B cell (primary cell): ENCODE results near the gene RAB25. TPM values are rescaled to one million over a fixed set of nuclear protein-coding genes. Genes with fewer than 3 reads are reported as not detected.
A peak's percentile ranks its signal among the peaks of the same experiment; 100 is the strongest.

Experiments used
- ATAC-seq: fragments of 200-7000 bp; cut with Tn5 transposase; one replicate; pipeline ENCODE4 v1.10.0; 2021; ENCODE audit warnings: low read depth, mild to moderate bottlenecking, moderate number of reproducible peaks, moderate library complexity
- CTCF ChIA-PET: fragments of 350-600 bp; sonication (Branson Sonifier 250); formaldehyde crosslinking; loops from one replicate; lab custom pipeline; 2021; ENCODE audit warnings: antibody characterized with exemption, inconsistent platforms; lab: Charles Lee
- POLR2A ChIA-PET: fragments of 350-600 bp; sonication (Branson Sonifier 250); formaldehyde crosslinking; loops from one replicate; lab custom pipeline; 2021; ENCODE audit warnings: antibody characterized with exemption; lab: Charles Lee
- DNase-seq: peaks from one replicate; pipeline ENCODE4 v3.0.0; 2013
- H2AFZ ChIP-seq: 2 replicates; pipeline ENCODE4 v1.6.1; 2012; ENCODE audit warnings: mild to moderate bottlenecking, low read depth, low read length; ENCODE audit not compliant: insufficient read depth, poor library complexity, severe bottlenecking
- H3K27ac ChIP-seq, 2 donors: 1 replicate in 1 of 2; 2 replicates in 1 of 2; pipeline ENCODE4 v1.5.1; 2012 to 2013; ENCODE audit warnings: low read length in 2 of 2, mild to moderate bottlenecking in 2 of 2, moderate library complexity in 1 of 2
- H3K27me3 ChIP-seq, 4 experiments: fragments of 200-600 bp in 1 of 4; sonication (generic) in 1 of 4; replicated peaks in 1 of 4; 1 replicate in 2 of 4; 2 replicates in 2 of 4; pipeline versions ENCODE4 v1.6.1 to v1.7.0; 2013 to 2016; ENCODE audit warnings: low read length in 3 of 4, mild to moderate bottlenecking in 2 of 4, mixed read lengths in 1 of 4, moderate library complexity in 1 of 4; ENCODE audit not compliant: insufficient read depth in 4 of 4, control insufficient read depth in 3 of 4; ENCODE audit errors: control extremely low read depth in 1 of 4
- H3K36me3 ChIP-seq, 2 experiments: replicated peaks in 1 of 2; 1 replicate in 1 of 2; 2 replicates in 1 of 2; pipeline versions ENCODE4 v1.6.1 to v1.7.1; 2013; ENCODE audit warnings: low read length in 1 of 2; ENCODE audit not compliant: insufficient read depth in 2 of 2, control insufficient read depth in 1 of 2; ENCODE audit errors: control extremely low read depth in 1 of 2, extremely low read depth in 1 of 2
- H3K4me1 ChIP-seq, 2 donors: fragments of 200-600 bp in 1 of 2; sonication (generic) in 1 of 2; 1 replicate in 1 of 2; 2 replicates in 1 of 2; pipeline versions ENCODE4 v1.5.1 to v1.6.1; 2013 to 2017; ENCODE audit warnings: low read length in 2 of 2; ENCODE audit not compliant: control insufficient read depth in 2 of 2, insufficient read depth in 2 of 2
- H3K4me2 ChIP-seq: replicated peaks from 2 replicates; pipeline ENCODE3; 2012; ENCODE audit warnings: mild to moderate bottlenecking, low read depth, low read length; ENCODE audit not compliant: poor library complexity, severe bottlenecking
- H3K4me3 ChIP-seq, 5 experiments: fragments of 200-600 bp in 1 of 5; sonication (generic) in 1 of 5; 1 replicate in 3 of 5; 2 replicates in 2 of 5; pipeline versions ENCODE4 v1.5.1 to v1.7.0; 2011 to 2016; ENCODE audit warnings: low read length in 4 of 5, mild to moderate bottlenecking in 4 of 5, low read depth in 2 of 5, control low read depth in 1 of 5, moderate library complexity in 1 of 5; ENCODE audit not compliant: insufficient read depth in 1 of 5; ENCODE audit errors: control extremely low read depth in 1 of 5, extremely low read depth in 1 of 5
- H3K79me2 ChIP-seq: fragments of 200-600 bp; sonication (generic); one replicate; pipeline ENCODE4 v1.6.0; 2016; ENCODE audit warnings: low read length; ENCODE audit not compliant: control insufficient read depth, insufficient read depth
- H3K9ac ChIP-seq: fragments of 200-600 bp; sonication (generic); 2 replicates; pipeline ENCODE4 v1.6.1; 2017; ENCODE audit warnings: mild to moderate bottlenecking, low read length, moderate library complexity
- H3K9me3 ChIP-seq, 3 donors: one replicate each; pipeline versions ENCODE4 v1.6.1 to v1.7.1; 2013; ENCODE audit warnings: low read length in 2 of 3; ENCODE audit not compliant: control insufficient read depth in 2 of 3, insufficient read depth in 1 of 3; ENCODE audit errors: control extremely low read depth in 1 of 3
- H4K20me1 ChIP-seq: 2 replicates; pipeline ENCODE4 v1.6.0; 2012; ENCODE audit warnings: mild to moderate bottlenecking, low read length; ENCODE audit not compliant: insufficient read depth, control insufficient read depth, poor library complexity, severe bottlenecking
- H3K27ac Mint-ChIP-seq: one replicate; pipeline ENCODE4 v1.8.0; 2021; ENCODE audit warnings: mixed read lengths
- H3K27me3 Mint-ChIP-seq: one replicate; pipeline ENCODE4 v1.8.0; 2021; ENCODE audit warnings: mixed read lengths
- H3K4me1 Mint-ChIP-seq: one replicate; pipeline ENCODE4 v1.8.0; 2021; ENCODE audit warnings: mixed read lengths
- H3K4me3 Mint-ChIP-seq: one replicate; pipeline ENCODE4 v1.8.0; 2021; ENCODE audit warnings: mixed read lengths
- H3K9me3 Mint-ChIP-seq: one replicate; pipeline ENCODE4 v1.8.0; 2022; ENCODE audit warnings: mixed read lengths; ENCODE audit not compliant: insufficient read depth
- CTCF ChIP-seq: fragments of 200-600 bp; IDR thresholded peaks from one replicate; pipeline ENCODE4 v1.8.0; 2022; ENCODE audit warnings: antibody characterized with exemption, mild to moderate bottlenecking
- EZH2 ChIP-seq: IDR thresholded peaks from 2 replicates; pipeline ENCODE4 v1.6.1; 2012; ENCODE audit warnings: borderline replicate concordance, low read depth, mild to moderate bottlenecking, moderate library complexity, low read length; ENCODE audit not compliant: insufficient read depth, poor library complexity, severe bottlenecking
- WGBS: methylation state at CpG from one replicate; pipeline ENCODE4 v1.1.5; 2013; ENCODE audit warnings: missing lambda C conversion rate; ENCODE audit not compliant: insufficient coverage; 5-methylcytosine and 5-hydroxymethylcytosine counted together
- intact Hi-C: fragments of 100-400 bp; cut with micrococcal nuclease; formaldehyde crosslinking; loops from one replicate; pipeline ENCODE4 v1.10.0; 2022
- polyA plus RNA-seq: library from polyadenylated mRNA; depleted of rRNA; stranded (reverse); fragments of >200 nt; gene quantifications from 2 replicates; pipeline ENCODE4 v1.2.3, GENCODE V29; 2012
- total RNA-seq, 2 donors: library from RNA; stranded (reverse); fragments of 120-200 nt in 1 of 2; gene quantifications; 1 replicate in 1 of 2; 2 replicates in 1 of 2; pipeline versions ENCODE4 v1.2.3 to v1.2.4, GENCODE V29; 2013 to 2022

The RAB25 gene
- total and polyA plus RNA-seq, 2 donors (not counting 1 experiment from before 2014, with no cell fraction given): 0.69 to 2.2 TPM

GRCh38 chr1:156095906-156096508 is 35.0 kb downstream of the RAB25 start:
- intact Hi-C loops: loop anchor here (1.0 to 2.0 kb wide), 4 partner anchors 18 to 409 kb away; partner anchors contain the start of genes LMNA and PMF1
- no peaks in the 10 kb centered on the region for H3K79me2 ChIP-seq
- peak overlapping the region; percentile 61 for H3K9ac ChIP-seq
- H3K27me3 Mint-ChIP-seq: no peaks in the 10 kb centered on the region
- H3K9me3 ChIP-seq: peaks cover 0 to 3% (median 0%) of the 10 kb centered on the region in 3 donors
- H4K20me1 ChIP-seq: no peaks in the 10 kb centered on the region
- TF ChIP-seq EZH2 (no peak), CTCF (no peak)
- peaks cover 23 to 25% of the 10 kb centered on the region in 2 donors for H3K4me1 ChIP-seq
- ChIA-PET POLR2A (interaction anchor here (1.2 to 5.2 kb wide), 3 partner anchors 19 to 34 kb away, joined by 3 to 29 read pairs (median 23); partner anchors contain the start of gene LMNA), CTCF (interaction anchor here (0.6 to 23.7 kb wide), 17 partner anchors 11 to 504 kb away, joined by 3 to 970 read pairs (median 6); partner anchors contain the start of genes LMNA, MEX3A and SMG5)
- no peaks in the 10 kb centered on the region for H3K27me3 ChIP-seq
- H3K4me3 ChIP-seq: no peak overlapping the region
- peak; percentile 43 for DNase-seq
- ATAC-seq: no peak
- no peak overlapping the region for H2AFZ ChIP-seq
- peaks cover 31% of the 10 kb centered on the region for H3K4me1 Mint-ChIP-seq
- peak overlapping the region; percentile 81 for H3K4me2 ChIP-seq
- peak overlapping the region in 1 of 2 donors; percentile 93 for H3K27ac ChIP-seq
- H3K9me3 Mint-ChIP-seq: no peaks in the 10 kb centered on the region
- peak overlapping the region; percentile 72 for H3K4me3 Mint-ChIP-seq
- peak overlapping the region; percentile 95 for H3K27ac Mint-ChIP-seq
- WGBS: 100% methylated on average over 1 of the region's 3 CpGs
- H3K36me3 ChIP-seq: no peaks in the 10 kb centered on the region
